ENCODE measurements around the gene SRXN1.
"Not testable (repeated sequence)": the region's sequence is repeated elsewhere in the genome, so short reads cannot be mapped to it uniquely, and the experiment has no call there.

SRXN1 gene

GRCh38 chr20:653590-654416 is 803 bp upstream of the SRXN1 start:
- DNase-seq: no peak

DNA sequence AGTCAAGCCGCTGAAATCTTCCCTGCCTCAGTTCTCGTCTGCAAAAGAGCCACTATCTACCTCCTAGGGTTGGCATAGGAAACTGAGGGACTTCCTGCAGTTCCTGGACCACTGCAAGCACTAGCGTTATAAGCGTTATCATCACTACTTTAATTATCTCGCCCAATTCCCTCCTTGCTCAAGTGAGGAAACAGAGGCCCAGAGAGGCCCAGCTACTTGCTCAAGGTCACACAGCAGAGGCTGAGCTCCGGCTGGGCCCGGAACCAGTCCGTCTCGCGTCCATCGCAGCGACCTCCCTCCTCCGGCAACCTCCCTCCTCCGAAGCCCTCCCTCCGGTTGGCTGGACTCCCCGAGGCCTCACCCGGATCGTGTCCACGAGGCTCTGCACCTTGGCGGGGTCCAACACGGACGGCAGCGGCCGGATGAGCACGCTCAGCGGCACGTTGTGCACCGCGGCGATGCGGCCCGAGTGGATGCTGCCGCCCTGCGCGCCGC is 338 bp downstream of the SRXN1 start:
- no peak for DNase-seq

DNA sequence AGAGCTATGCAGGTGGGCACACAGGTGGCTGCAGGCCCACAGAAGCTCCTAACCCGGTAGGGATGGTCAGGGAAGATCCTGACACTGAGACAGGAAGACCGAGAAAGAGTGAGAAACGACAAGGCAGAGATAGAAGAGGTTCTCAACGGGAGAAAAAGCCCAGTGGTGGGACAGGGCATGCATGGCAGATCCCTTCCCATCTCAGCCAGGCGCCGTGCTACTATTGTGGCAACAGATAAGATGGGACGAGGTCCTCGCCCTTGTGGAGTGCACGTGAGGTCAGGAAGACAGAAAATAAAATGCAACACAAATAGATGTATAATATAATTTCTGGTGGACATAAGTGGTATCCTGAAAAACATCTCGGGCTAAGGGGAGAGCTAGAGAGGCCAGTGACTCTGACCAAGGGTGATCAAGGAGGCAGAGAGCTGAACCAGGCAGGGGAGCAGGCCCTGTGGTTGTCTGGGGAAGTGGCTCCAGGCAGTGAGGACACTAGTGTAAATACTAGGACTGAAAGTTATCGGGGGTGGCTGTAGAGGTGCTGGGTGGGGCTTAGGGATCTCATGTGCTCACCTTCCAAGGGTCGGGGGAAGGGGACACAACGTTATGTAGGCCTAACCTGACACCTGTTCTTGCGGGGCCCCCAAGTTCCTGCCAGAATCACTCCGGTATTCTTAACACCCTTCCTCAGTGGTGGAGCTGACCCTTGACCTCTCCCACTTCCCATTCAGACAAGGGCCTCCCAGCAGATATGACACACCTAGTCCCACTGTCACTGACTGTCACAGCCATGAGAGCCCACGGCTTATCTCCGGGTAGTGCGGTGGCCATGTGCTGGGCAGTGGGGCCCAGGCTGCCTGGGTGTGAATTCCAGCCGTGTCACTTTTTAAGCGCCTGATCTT is 1.0 kb downstream of the SRXN1 start:
- DNase-seq: no peak

- no peak for DNase-seq
Measured at GRCh38 chr20:650954-651353, 2.0 kb downstream of the SRXN1 start.

DNA sequence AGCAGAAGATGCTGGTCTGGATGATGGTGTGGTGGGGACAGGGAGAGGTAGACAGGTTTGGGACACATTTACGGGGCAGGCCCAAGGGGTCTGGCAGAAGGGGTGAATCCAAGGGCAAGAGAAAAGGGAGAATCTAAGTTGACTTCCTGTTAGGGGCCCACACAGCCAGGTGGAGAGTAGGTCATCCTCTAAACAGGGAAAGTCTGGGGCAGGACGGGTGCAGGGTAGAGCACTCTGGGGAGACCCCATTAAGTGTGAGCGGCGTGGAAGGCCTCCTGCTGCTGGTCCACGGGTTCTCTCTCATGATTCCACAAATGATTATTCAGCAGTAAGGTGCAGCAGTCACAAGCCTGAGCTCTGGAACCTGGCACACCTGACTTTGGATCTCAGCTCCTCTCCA is 2.7 kb downstream of the SRXN1 start:
- DNase-seq: no peak

DNA sequence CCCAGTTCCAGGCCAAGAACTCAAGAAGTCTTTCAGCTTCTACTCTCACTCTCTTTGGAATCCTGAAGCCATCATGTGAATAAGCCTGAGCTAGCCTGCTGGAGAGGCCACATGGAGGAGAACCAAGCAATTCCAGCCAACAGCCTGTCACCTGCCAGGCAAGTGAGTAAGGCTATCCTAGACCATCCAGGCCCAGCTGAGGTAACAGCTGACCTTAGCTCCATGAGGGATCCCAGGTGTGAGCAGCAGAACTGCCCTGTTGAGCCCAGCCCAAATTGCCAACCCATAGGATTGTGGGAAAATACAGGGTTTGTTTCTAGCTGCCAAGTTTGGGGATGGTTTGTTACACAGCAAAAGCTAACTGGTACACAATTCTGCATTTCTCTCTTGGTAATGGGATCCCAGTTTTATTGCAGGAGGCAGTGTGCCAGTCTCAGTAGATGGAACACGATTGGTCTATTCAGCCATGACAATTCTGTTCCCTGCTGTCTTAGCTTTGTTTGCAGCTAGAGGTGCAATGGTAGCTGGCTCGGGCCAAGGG is 5.5 kb downstream of the SRXN1 start:
- DNase-seq: no peak

DNA sequence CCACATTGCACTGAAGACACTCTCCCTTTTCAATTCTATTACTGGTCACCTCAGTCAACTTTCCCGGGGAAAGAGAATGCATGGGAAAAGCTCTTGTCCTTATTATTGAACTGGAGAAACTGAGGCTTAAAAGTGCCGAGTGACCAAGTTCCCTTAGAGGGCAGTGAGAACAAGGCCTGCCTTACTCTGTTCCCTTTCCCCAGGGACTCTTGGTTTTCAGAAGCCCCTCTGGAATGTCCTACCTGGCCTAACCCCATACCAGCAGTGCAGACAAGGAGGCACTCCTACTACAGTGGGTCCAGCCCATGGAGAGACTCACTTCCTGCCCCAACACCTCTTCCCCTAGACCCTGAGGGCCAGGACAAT is 6.1 kb downstream of the SRXN1 start:
- DNase-seq: no peak

- no peak for DNase-seq
Measured at GRCh38 chr20:646107-646867, 6.7 kb downstream of the SRXN1 start.

DNA sequence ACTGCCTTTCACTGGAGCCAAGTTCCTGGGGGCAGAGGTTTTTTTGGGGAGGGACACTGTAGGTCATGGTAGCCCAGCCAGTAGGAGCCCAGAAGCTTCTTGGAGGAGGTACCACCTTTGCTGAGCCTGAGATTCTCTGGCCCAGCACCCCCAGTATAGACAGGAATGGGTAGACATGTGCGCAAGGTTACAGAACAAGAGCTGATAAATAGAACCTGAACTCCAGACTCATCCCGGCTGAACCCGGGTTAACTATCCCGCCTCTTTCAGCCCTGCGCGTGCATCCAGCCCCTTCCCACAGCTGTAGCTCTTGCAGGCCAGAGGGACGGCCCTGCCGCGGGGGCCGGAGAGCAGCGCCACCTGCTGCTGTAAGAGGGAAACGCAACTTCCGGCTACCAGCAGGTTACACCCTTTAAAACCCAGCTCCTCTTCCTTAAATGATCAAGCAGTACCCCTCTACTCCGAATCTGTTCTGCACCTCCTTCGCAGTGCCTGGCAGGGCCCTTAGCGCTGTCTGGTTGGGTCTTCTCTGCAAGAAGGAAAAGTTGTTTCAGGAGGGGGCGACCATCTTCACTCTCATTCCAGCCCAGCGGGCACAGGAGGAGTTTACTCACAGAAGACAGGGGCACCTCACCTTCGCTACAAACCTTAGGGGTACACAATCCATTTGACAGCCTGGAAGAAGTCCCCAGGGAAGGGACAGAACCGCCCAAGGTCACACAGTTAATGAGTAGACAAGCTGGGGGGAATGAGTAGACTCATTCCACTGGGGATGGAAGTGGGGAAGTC is 7.5 kb downstream of the SRXN1 start:
- DNase-seq: no peak

DNA sequence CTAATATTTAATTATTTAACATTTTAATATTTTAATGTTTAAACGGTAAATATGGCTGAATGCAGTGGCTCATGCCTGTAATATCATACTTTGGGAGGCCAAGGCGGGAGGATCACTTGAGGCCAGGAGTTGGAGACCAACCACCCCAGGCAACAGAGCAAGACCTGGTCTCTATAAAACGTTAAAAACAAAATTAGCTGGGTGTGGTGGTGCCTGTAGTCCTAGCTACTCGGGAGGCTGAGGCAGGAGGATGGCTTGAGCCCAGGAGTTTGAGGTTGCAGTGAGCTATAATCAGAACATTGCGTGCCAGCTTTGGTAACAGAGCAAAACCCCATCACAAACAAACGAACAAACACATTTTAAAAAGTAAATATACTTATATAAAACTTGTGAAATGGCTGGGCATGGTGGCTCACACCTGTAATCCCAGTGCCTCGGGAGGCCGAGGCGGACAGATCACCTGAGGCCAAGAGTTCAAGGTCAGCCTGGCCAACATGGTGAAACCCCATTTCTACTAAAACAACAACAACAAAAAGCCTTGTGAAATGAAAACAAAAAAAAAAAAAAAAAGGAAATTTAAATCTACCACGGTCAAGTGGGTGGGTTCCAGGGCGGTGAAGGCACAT is 8.2 kb downstream of the SRXN1 start:
- no peak for DNase-seq

- DNase-seq: no peak
Measured at GRCh38 chr20:642398-643174, 10.4 kb downstream of the SRXN1 start.

DNA sequence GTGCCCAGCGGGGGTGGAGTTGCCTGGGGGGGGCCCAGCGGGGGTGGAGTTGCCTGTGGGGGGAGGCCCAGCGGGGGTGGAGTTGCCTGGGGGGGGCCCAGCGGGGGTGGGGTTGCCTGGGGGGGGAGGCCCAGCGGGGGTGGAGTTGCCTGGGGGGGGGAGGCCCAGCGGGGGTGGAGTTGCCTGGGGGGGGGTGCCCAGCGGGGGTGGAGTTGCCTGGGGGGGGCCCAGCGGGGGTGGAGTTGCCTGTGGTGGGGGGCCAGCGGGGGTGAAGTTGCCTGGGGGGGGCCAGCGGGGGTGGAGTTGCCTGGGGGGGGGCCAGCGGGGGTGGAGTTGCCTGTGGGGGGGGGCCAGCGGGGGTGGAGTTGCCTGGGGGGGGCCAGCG is 11.0 kb downstream of the SRXN1 start:
- not testable (repeated sequence) for DNase-seq

GRCh38 chr20:641516-641875 is 11.5 kb downstream of the SRXN1 start:
- DNase-seq: no peak

- DNase-seq: no peak
Measured at GRCh38 chr20:640674-641515, 12.1 kb downstream of the SRXN1 start.

- DNase-seq: no peak
Measured at GRCh38 chr20:638579-638978, 14.4 kb downstream of the SRXN1 start.

DNA sequence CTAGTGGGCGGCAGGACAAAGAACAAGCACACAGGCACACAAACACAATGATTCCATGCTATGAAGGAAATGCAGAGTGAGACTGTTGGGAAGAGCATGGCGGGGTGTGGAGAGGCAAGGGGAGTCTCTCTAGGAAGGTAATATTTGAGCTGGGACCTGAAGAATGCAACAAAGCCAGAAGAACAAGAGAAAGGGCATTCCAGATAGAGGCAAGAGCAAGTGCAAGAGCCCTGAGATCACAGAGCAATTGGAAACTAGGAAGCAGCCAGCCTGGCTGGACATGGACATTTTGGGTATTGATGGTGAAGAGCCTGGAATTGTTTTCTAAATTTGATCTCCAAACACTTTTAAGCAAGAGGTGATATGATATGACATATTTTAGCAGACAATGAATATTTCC is 15.4 kb downstream of the SRXN1 start:
- DNase-seq: no peak

DNA sequence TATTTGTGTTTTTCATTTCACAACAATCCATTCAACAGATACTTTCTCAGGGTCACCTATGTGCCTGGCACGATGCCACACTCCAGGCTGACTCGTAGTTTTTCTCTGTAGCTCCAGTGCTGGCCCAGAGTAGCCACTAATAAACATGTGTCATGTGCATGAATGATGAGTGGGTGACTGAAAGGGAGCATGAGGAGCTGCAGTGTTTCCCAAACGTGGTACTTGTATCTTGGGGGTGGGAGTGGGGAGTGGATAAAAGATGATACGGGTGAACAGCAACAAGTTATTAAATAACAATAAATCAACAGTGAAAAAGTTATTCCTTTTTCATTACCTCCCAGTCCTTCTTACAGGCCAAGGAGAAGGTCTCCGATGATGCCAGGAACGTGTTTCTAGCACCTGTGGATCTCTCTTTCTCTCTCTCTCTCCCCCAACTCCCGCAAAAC is 17.1 kb downstream of the SRXN1 start:
- DNase-seq: no peak

GRCh38 chr20:635028-635892 is 17.7 kb downstream of the SRXN1 start:
- DNase-seq: no peak

Data from NCI-H2081 treated with DMSO at 0.1 percent for 48 hours (cell line).